Activated CD4-positive, alpha-beta T cell treated with anti-CD3 and anti-CD28 coated beads, Interleukin-2, amount 10 ng/mL, durations not matched to agents 7 days and 5 days (primary cell): Measurements from ENCODE around the gene CKS2. TPM values are rescaled to one million over a fixed set of nuclear protein-coding genes. Genes with fewer than 3 reads are reported as not detected.

Source experiments
- CTCF ChIA-PET: fragments of 350-600 bp; sonication (Branson Sonifier 250); formaldehyde crosslinking; loops from one replicate; lab custom pipeline; 2021; ENCODE audit warnings: antibody characterized with exemption; lab: Charles Lee
- POLR2A ChIA-PET: fragments of 350-600 bp; sonication (Branson Sonifier 250); formaldehyde crosslinking; loops from one replicate; lab custom pipeline; 2021; ENCODE audit warnings: antibody characterized with exemption; lab: Charles Lee
- DNase-seq: peaks from one replicate; pipeline ENCODE4 v3.0.0-alpha.2; 2020
- H3K27ac Mint-ChIP-seq: one replicate; pipeline ENCODE4 v1.8.0; 2021; ENCODE audit warnings: mild to moderate bottlenecking, moderate library complexity, mixed read lengths
- H3K27me3 Mint-ChIP-seq: one replicate; pipeline ENCODE4 v1.8.0; 2021; ENCODE audit warnings: mixed read lengths
- H3K36me3 Mint-ChIP-seq: one replicate; pipeline ENCODE4 v1.8.0; 2021; ENCODE audit warnings: low read depth, mixed read lengths
- H3K4me1 Mint-ChIP-seq: one replicate; pipeline ENCODE4 v1.8.0; 2021; ENCODE audit warnings: mixed read lengths
- H3K4me3 Mint-ChIP-seq: one replicate; pipeline ENCODE4 v1.8.0; 2021; ENCODE audit warnings: mild to moderate bottlenecking, moderate library complexity, mixed read lengths
- H3K9me3 Mint-ChIP-seq: one replicate; pipeline ENCODE4 v1.8.0; 2021; ENCODE audit warnings: mixed read lengths
- total RNA-seq, 2 experiments: library from RNA; stranded (reverse); gene quantifications; one replicate each; pipeline ENCODE4 v1.2.3, GENCODE V29; 2021

Gene CKS2
- total RNA-seq, 2 experiments from 2014 or later, result 170 to 206 TPM

GRCh38 chr9:89314955-89315354 lies 4.0 kb downstream of the CKS2 start:
- Mint-ChIP-seq H3K27ac (peak overlapping the region; percentile 99), H3K4me1 (peaks cover 61% of the 10 kb centered on the region), H3K9me3 (no peaks in the 10 kb centered on the region), H3K4me3 (peak overlapping the region; percentile 94), H3K27me3 (no peaks in the 10 kb centered on the region), H3K36me3 (peaks cover 63% of the 10 kb centered on the region)
- ChIA-PET CTCF (interaction anchor here (0.9 to 2.2 kb wide), 3 partner anchors 32 to 234 kb away, joined by 3 to 6 read pairs (median 3); no protein-coding TSS in a partner anchor), POLR2A (interaction anchor here (0.6 kb wide), 1 partner anchor 672 kb away, joined by 3 read pairs; no protein-coding TSS in a partner anchor)
- DNase-seq, result no peak

GRCh38 chr9:89315482-89315881 lies 4.5 kb downstream of the CKS2 start:
- peaks cover 67% of the 10 kb centered on the region for H3K4me1 Mint-ChIP-seq
- peaks cover 66% of the 10 kb centered on the region for H3K36me3 Mint-ChIP-seq
- H3K9me3 Mint-ChIP-seq, result no peaks in the 10 kb centered on the region
- peak overlapping the region; percentile 98 for H3K27ac Mint-ChIP-seq
- POLR2A ChIA-PET, result no interaction called here
- H3K27me3 Mint-ChIP-seq, result no peaks in the 10 kb centered on the region
- CTCF ChIA-PET, result no interaction called here
- H3K4me3 Mint-ChIP-seq, result no peak overlapping the region
- DNase-seq, result no peak

- Mint-ChIP-seq H3K27me3 (no peaks in the 10 kb centered on the region), H3K9me3 (no peaks in the 10 kb centered on the region), H3K4me1 (peaks cover 82% of the 10 kb centered on the region), H3K36me3 (peaks cover 77% of the 10 kb centered on the region), H3K4me3 (peak overlapping the region; percentile 85), H3K27ac (peak overlapping the region; percentile 98)
- POLR2A ChIA-PET, result no interaction called here
- no peak for DNase-seq
- CTCF ChIA-PET, result no interaction called here
Measured at GRCh38 chr9:89317282-89317681, 6.3 kb downstream of the CKS2 start.

GRCh38 chr9:89318123-89319014 lies 7.4 kb downstream of the CKS2 start, which contains the start of gene SECISBP2:
SECISBP2 (plus strand) TSS chr9:89318500; CDS start chr9:89318577, 77 bp downstream.
- peaks cover 72% of the 10 kb centered on the region for H3K36me3 Mint-ChIP-seq
- H3K27ac Mint-ChIP-seq, result peak within 1 kb of the TSS; percentile 98
- POLR2A ChIA-PET, result interaction anchor here (0.6 kb wide), 1 partner anchor 803 kb away, joined by 7 read pairs; no protein-coding TSS in a partner anchor
- H3K27me3 Mint-ChIP-seq, result no peaks in the 10 kb centered on the region
- CTCF ChIA-PET, result interaction anchor here (0.6 to 1.7 kb wide), 13 partner anchors 9 to 237 kb away, joined by 3 to 7 read pairs (median 3); no protein-coding TSS in a partner anchor
- H3K9me3 Mint-ChIP-seq, result no peaks in the 10 kb centered on the region
- H3K4me3 Mint-ChIP-seq, result peak within 1 kb of the TSS; percentile 85
- H3K4me1 Mint-ChIP-seq, result peaks cover 83% of the 10 kb centered on the region
- peak; percentile 93 for DNase-seq

- Mint-ChIP-seq H3K4me3 (peak overlapping the region; percentile 85), H3K27me3 (no peaks in the 10 kb centered on the region), H3K9me3 (no peaks in the 10 kb centered on the region), H3K27ac (peak overlapping the region; percentile 98), H3K4me1 (peaks cover 79% of the 10 kb centered on the region), H3K36me3 (peaks cover 65% of the 10 kb centered on the region)
- ChIA-PET CTCF (interaction anchor here (0.6 to 1.7 kb wide), 9 partner anchors 38 to 237 kb away, joined by 3 to 7 read pairs (median 3); no protein-coding TSS in a partner anchor), POLR2A (interaction anchor here (0.6 kb wide), 1 partner anchor 802 kb away, joined by 7 read pairs; no protein-coding TSS in a partner anchor)
- peak; percentile 15 for DNase-seq
Measured at GRCh38 chr9:89319015-89319905, 8.3 kb downstream of the CKS2 start.

GRCh38 chr9:89323390-89323789 lies 12.4 kb downstream of the CKS2 start:
- ChIA-PET POLR2A (no interaction called here), CTCF (interaction anchor here (1.1 to 1.4 kb wide), 3 partner anchors 18 to 225 kb away, joined by 3 to 6 read pairs (median 4); no protein-coding TSS in a partner anchor)
- no peak for DNase-seq
- Mint-ChIP-seq H3K36me3 (peaks cover 33% of the 10 kb centered on the region), H3K4me3 (no peak overlapping the region), H3K4me1 (peaks cover 49% of the 10 kb centered on the region), H3K9me3 (no peaks in the 10 kb centered on the region), H3K27ac (no peak overlapping the region), H3K27me3 (no peaks in the 10 kb centered on the region)

GRCh38 chr9:89325733-89326132 lies 14.7 kb downstream of the CKS2 start:
- Mint-ChIP-seq H3K4me3 (no peak overlapping the region), H3K27me3 (no peaks in the 10 kb centered on the region), H3K27ac (no peak overlapping the region), H3K9me3 (no peaks in the 10 kb centered on the region), H3K36me3 (peaks cover 42% of the 10 kb centered on the region), H3K4me1 (peaks cover 32% of the 10 kb centered on the region)
- ChIA-PET CTCF (interaction anchor here (1.0 to 1.8 kb wide), 4 partner anchors 9 to 222 kb away, joined by 3 to 5 read pairs (median 4); no protein-coding TSS in a partner anchor), POLR2A (no interaction called here)
- no peak for DNase-seq

GRCh38 chr9:89328064-89328463 lies 17.1 kb downstream of the CKS2 start:
- H3K27me3 Mint-ChIP-seq, result no peaks in the 10 kb centered on the region
- H3K36me3 Mint-ChIP-seq, result peaks cover 36% of the 10 kb centered on the region
- CTCF ChIA-PET, result interaction anchor here (1.1 to 1.4 kb wide), 3 partner anchors 14 to 46 kb away, joined by 3 read pairs; no protein-coding TSS in a partner anchor
- H3K27ac Mint-ChIP-seq, result no peak overlapping the region
- H3K9me3 Mint-ChIP-seq, result no peaks in the 10 kb centered on the region
- no peak overlapping the region for H3K4me3 Mint-ChIP-seq
- H3K4me1 Mint-ChIP-seq, result peaks cover 12% of the 10 kb centered on the region
- no peak for DNase-seq
- POLR2A ChIA-PET, result no interaction called here

GRCh38 chr9:89329917-89330316 lies 18.9 kb downstream of the CKS2 start:
- CTCF ChIA-PET, result no interaction called here
- Mint-ChIP-seq H3K36me3 (peaks cover 46% of the 10 kb centered on the region), H3K27me3 (no peaks in the 10 kb centered on the region), H3K4me1 (peaks cover 9% of the 10 kb centered on the region), H3K9me3 (no peaks in the 10 kb centered on the region), H3K4me3 (no peak overlapping the region), H3K27ac (no peak overlapping the region)
- POLR2A ChIA-PET, result no interaction called here
- DNase-seq, result no peak

GRCh38 chr9:89330513-89330912 lies 19.5 kb downstream of the CKS2 start:
- no peaks in the 10 kb centered on the region for H3K9me3 Mint-ChIP-seq

GRCh38 chr9:89339807-89340206 lies 28.8 kb downstream of the CKS2 start:
- H3K36me3 Mint-ChIP-seq, result peaks cover 77% of the 10 kb centered on the region
- H3K9me3 Mint-ChIP-seq, result no peaks in the 10 kb centered on the region
- ChIA-PET CTCF (interaction anchor here (1.1 kb wide), 1 partner anchor 209 kb away, joined by 4 read pairs; no protein-coding TSS in a partner anchor), POLR2A (no interaction called here)
- no peak for DNase-seq
- peaks cover 29% of the 10 kb centered on the region for H3K4me1 Mint-ChIP-seq
- no peaks in the 10 kb centered on the region for H3K27me3 Mint-ChIP-seq
- H3K27ac Mint-ChIP-seq, result no peak overlapping the region
- no peak overlapping the region for H3K4me3 Mint-ChIP-seq

More at GRCh38 chr9:89330513-89330912, 19.5 kb downstream of the CKS2 start:
- ChIA-PET CTCF (no interaction called here), POLR2A (no interaction called here)
- peaks cover 48% of the 10 kb centered on the region for H3K36me3 Mint-ChIP-seq
- H3K4me1 Mint-ChIP-seq, result peaks cover 7% of the 10 kb centered on the region
- H3K4me3 Mint-ChIP-seq, result no peak overlapping the region
- no peaks in the 10 kb centered on the region for H3K27me3 Mint-ChIP-seq
- H3K27ac Mint-ChIP-seq, result no peak overlapping the region
- DNase-seq, result no peak

GRCh38 chr9:89340332-89340731 lies 29.3 kb downstream of the CKS2 start:
- peaks cover 29% of the 10 kb centered on the region for H3K4me1 Mint-ChIP-seq
- no peak overlapping the region for H3K4me3 Mint-ChIP-seq
- POLR2A ChIA-PET, result no interaction called here
- CTCF ChIA-PET, result interaction anchor here (1.1 kb wide), 1 partner anchor 208 kb away, joined by 4 read pairs; no protein-coding TSS in a partner anchor
- no peaks in the 10 kb centered on the region for H3K9me3 Mint-ChIP-seq
- peak overlapping the region; percentile 72 for H3K27ac Mint-ChIP-seq
- peaks cover 81% of the 10 kb centered on the region for H3K36me3 Mint-ChIP-seq
- DNase-seq, result no peak
- no peaks in the 10 kb centered on the region for H3K27me3 Mint-ChIP-seq
